GM21619 (cell line): Measurements from ENCODE around the gene TPR.
A peak's percentile ranks its signal among the peaks of the same experiment; 100 is the strongest.

Experiments
- ATAC-seq: cut with Tn5 transposase; IDR thresholded peaks from one replicate; pipeline ENCODE4 v1.9.1; 2021; ENCODE audit not compliant: unreplicated experiment

Gene TPR

GRCh38 chr1:186291271-186291670 lies 83.8 kb downstream of the TPR start:
- no peak for ATAC-seq

- ATAC-seq = no peak
Measured at GRCh38 chr1:186289943-186290545, 85.0 kb downstream of the TPR start.

DNA sequence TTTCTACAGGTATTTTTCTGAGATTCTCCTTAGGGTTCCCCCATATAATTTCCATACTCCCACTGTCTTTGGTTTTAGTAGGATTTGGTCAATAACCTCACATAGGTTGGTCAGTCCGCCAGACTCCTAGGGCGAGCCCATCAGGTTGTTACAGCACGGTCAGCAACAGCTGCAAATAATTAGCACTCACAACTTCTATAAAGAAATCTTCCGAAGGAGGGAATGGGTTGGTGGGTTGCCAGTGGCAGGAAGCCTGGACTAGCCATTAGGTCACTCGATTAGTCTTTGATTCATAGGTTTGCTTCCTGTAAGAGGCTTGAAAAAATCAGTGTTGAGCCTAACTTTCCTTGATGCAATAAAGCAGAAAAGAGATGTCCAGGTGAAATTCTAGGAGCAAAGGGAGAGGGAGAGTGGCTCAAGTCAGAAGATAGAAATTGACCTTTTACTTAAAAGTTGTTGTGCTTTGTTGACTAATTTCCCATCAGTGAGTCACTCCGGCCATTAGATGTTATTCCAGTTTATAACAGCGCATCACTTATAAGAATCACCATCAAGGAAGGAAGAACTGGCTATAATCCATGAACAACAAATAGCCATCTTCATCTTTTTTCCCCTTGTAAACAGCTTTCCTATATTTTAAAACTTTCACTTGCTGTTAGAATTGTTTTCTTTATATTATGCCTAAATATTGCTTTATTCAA lies 88.3 kb downstream of the TPR start:
- no peak for ATAC-seq

DNA sequence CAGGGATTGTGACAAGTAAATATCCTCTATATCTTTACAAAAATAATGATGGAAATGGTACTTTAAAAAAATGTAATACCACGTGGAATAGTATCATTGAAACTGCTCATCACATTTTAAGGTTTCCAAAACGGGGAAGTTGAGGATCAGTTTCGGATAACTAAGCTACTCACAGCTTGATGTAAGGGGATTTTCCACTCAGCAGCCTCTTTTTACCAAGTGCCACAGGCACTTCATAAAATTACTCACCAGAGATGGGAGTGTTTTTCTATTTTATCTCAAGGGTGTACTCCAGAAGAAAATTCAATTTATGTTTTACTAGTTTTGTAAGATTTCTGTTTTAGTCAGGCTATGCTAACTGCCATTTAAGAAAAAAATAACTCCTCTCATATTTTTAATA lies 91.7 kb downstream of the TPR start:
- peak; percentile 68 for ATAC-seq

GRCh38 chr1:186282466-186282865 lies 92.6 kb downstream of the TPR start:
- no peak for ATAC-seq

- ATAC-seq = no peak
Measured at GRCh38 chr1:186275822-186276221, 99.2 kb downstream of the TPR start.

DNA sequence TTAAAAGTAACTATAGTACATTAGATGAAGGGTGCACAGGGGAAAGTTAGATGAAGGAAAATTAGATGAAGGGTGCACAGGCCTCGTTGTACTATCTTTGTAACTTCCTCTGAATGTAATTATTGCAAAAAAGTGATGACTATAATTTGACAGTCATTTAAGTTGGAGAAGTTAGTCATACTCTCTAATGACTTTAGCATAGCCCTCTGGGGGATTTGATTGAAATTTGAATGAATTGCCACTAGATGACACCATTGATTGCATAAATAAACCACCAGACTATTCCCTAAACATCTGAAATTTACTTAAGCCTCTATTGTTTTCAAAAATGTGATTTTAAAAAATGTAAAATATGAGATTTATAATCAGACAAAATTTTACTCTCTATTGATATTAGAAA lies 102.6 kb downstream of the TPR start:
- no peak for ATAC-seq

- ATAC-seq = no peak
Measured at GRCh38 chr1:186271032-186271431, 104.0 kb downstream of the TPR start.
